Natural killer cell (primary cell): Measurements from ENCODE around the gene ZEB2. TPM values are rescaled to one million over a fixed set of nuclear protein-coding genes. Genes with fewer than 3 reads are reported as not detected.

ENCODE experiments used
- ATAC-seq, 3 donors: fragments of 150-1000 bp in 2 of 3; fragments of 200-7000 bp in 1 of 3; cut with Tn5 transposase; 1 replicate in 1 of 3; 2 replicates in 2 of 3; pipeline ENCODE4 v1.10.0; 2021; ENCODE audit warnings: mild to moderate bottlenecking in 2 of 3, moderate library complexity in 2 of 3
- DNase-seq, 2 donors: peaks; one replicate each; pipeline versions ENCODE4 v3.0.0 to v3.0.0-alpha.2; 2013 to 2021; ENCODE audit warnings: mixed read lengths in 1 of 2
- H3K27ac ChIP-seq: one replicate; pipeline ENCODE4 v1.5.1; 2013; ENCODE audit warnings: mild to moderate bottlenecking, low read length
- H3K27me3 ChIP-seq: one replicate; pipeline ENCODE4 v1.6.1; 2013; ENCODE audit warnings: low read length; ENCODE audit not compliant: control insufficient read depth, insufficient read depth
- H3K36me3 ChIP-seq: one replicate; pipeline ENCODE4 v1.6.1; 2013; ENCODE audit warnings: low read length; ENCODE audit not compliant: control insufficient read depth, insufficient read depth
- H3K4me1 ChIP-seq: one replicate; pipeline ENCODE4 v1.6.1; 2013; ENCODE audit warnings: low read length; ENCODE audit not compliant: control insufficient read depth, insufficient read depth
- H3K4me3 ChIP-seq: one replicate; pipeline ENCODE4 v1.5.1; 2013; ENCODE audit warnings: low read length
- H3K9me3 ChIP-seq: one replicate; pipeline ENCODE4 v1.6.1; 2013; ENCODE audit warnings: low read length; ENCODE audit not compliant: control insufficient read depth, insufficient read depth
- H3K27ac Mint-ChIP-seq, 2 donors: one replicate each; pipeline ENCODE4 v1.8.0; 2022; ENCODE audit warnings: mild to moderate bottlenecking in 2 of 2, mixed read lengths in 2 of 2, moderate library complexity in 1 of 2
- H3K27me3 Mint-ChIP-seq, 2 donors: one replicate each; pipeline ENCODE4 v1.8.0; 2022; ENCODE audit warnings: low read depth in 2 of 2, mixed read lengths in 2 of 2
- H3K36me3 Mint-ChIP-seq: one replicate; pipeline ENCODE4 v1.8.0; 2022; ENCODE audit warnings: mixed read lengths
- H3K4me1 Mint-ChIP-seq, 2 donors: one replicate each; pipeline ENCODE4 v1.8.0; 2022; ENCODE audit warnings: mixed read lengths in 2 of 2
- H3K4me3 Mint-ChIP-seq: one replicate; pipeline ENCODE4 v1.8.0; 2022; ENCODE audit warnings: mild to moderate bottlenecking, moderate library complexity, mixed read lengths
- H3K9me3 Mint-ChIP-seq, 2 donors: one replicate each; pipeline ENCODE4 v1.8.0; 2022; ENCODE audit warnings: mixed read lengths in 2 of 2
- CTCF ChIP-seq: fragments of 200-600 bp; IDR thresholded peaks from one replicate; pipeline ENCODE4 v1.8.0; 2022; ENCODE audit warnings: antibody characterized with exemption
- WGBS: methylation state at CpG from one replicate; pipeline ENCODE4 v1.1.7; 2013; ENCODE audit warnings: missing lambda C conversion rate; ENCODE audit not compliant: insufficient coverage; 5-methylcytosine and 5-hydroxymethylcytosine counted together
- intact Hi-C: fragments of 100-400 bp; cut with micrococcal nuclease; formaldehyde crosslinking; loops from one replicate; pipeline ENCODE4 v1.14.2; 2022
- total RNA-seq, 4 donors: library from RNA; stranded (reverse); fragments of 120-200 nt in 1 of 4; gene quantifications; one replicate each; pipeline versions ENCODE4 v1.2.3 to v1.2.4, GENCODE V29; 2013 to 2022

The ZEB2 gene
- total RNA-seq, 3 donors from 2014 or later (not counting 1 experiment from before 2014, with no cell fraction given), result 718 to 1,143 (median 944) TPM

- intact Hi-C loops, result loop anchor here (2.0 kb wide), 1 partner anchor 16 kb away; no protein-coding TSS in a partner anchor
- Mint-ChIP-seq H3K27ac (peak overlapping the region in 1 of 2 donors; percentile 86), H3K4me3 (peak overlapping the region; percentile 65), H3K27me3 (no peaks in the 10 kb centered on the region), H3K9me3 (no peaks in the 10 kb centered on the region), H3K36me3 (peaks cover 8% of the 10 kb centered on the region), H3K4me1 (peaks cover 90 to 92% of the 10 kb centered on the region in 2 donors)
- peak in 1 of 3 donors; percentile 6 for ATAC-seq
- H3K27me3 ChIP-seq, result no peaks in the 10 kb centered on the region
- H3K4me1 ChIP-seq, result peaks cover 25% of the 10 kb centered on the region
- no peak overlapping the region for H3K4me3 ChIP-seq
- peak overlapping the region; percentile 70 for H3K27ac ChIP-seq
- peaks cover 4% of the 10 kb centered on the region for H3K36me3 ChIP-seq
- WGBS, result 63% methylated on average over 10 of the region's 10 CpGs
- TF ChIP-seq CTCF, result no peak
- DNase-seq, result no peak
- H3K9me3 ChIP-seq, result no peaks in the 10 kb centered on the region
Measured at GRCh38 chr2:144448389-144449027, 71.4 kb downstream of the ZEB2 start.

- H3K9me3 ChIP-seq, result no peaks in the 10 kb centered on the region
Measured at GRCh38 chr2:144447535-144447934, 72.4 kb downstream of the ZEB2 start.

GRCh38 chr2:144446136-144446535 lies 73.8 kb downstream of the ZEB2 start:
- no peaks in the 10 kb centered on the region for H3K27me3 Mint-ChIP-seq
- DNase-seq, result no peak
- intact Hi-C loops, result no loop called here
- peaks cover 4% of the 10 kb centered on the region for H3K36me3 ChIP-seq
- no peak overlapping the region for H3K27ac ChIP-seq
- peak overlapping the region in 1 of 2 donors; percentile 44 for H3K27ac Mint-ChIP-seq
- whole genome bisulfite sequencing, result 74% methylated on average over 3 of the region's 3 CpGs
- TF ChIP-seq CTCF, result no peak
- H3K4me3 ChIP-seq, result no peak overlapping the region
- no peaks in the 10 kb centered on the region for H3K27me3 ChIP-seq
- H3K36me3 Mint-ChIP-seq, result peaks cover 8% of the 10 kb centered on the region
- H3K4me3 Mint-ChIP-seq, result peak overlapping the region; percentile 29
- H3K4me1 ChIP-seq, result peaks cover 12% of the 10 kb centered on the region
- no peaks in the 10 kb centered on the region for H3K9me3 Mint-ChIP-seq
- H3K9me3 ChIP-seq, result no peaks in the 10 kb centered on the region
- no peak for ATAC-seq
- H3K4me1 Mint-ChIP-seq, result peaks cover 78 to 81% of the 10 kb centered on the region in 2 donors

More at GRCh38 chr2:144447535-144447934, 72.4 kb downstream of the ZEB2 start:
- H3K4me1 Mint-ChIP-seq, result peaks cover 80 to 84% of the 10 kb centered on the region in 2 donors
- peak overlapping the region; percentile 22 for H3K4me3 Mint-ChIP-seq
- intact Hi-C loops, result no loop called here
- H3K36me3 ChIP-seq, result peaks cover 4% of the 10 kb centered on the region
- 83% methylated on average over 4 of the region's 4 CpGs for WGBS
- no peaks in the 10 kb centered on the region for H3K9me3 Mint-ChIP-seq
- no peak for TF ChIP-seq CTCF
- H3K27ac ChIP-seq, result peak overlapping the region; percentile 18
- H3K27me3 ChIP-seq, result no peaks in the 10 kb centered on the region
- H3K4me1 ChIP-seq, result peaks cover 16% of the 10 kb centered on the region
- no peaks in the 10 kb centered on the region for H3K27me3 Mint-ChIP-seq
- H3K36me3 Mint-ChIP-seq, result peaks cover 8% of the 10 kb centered on the region
- DNase-seq (no peak), ATAC-seq (no peak)
- peak overlapping the region in 1 of 2 donors; percentile 86 for H3K27ac Mint-ChIP-seq
- no peak overlapping the region for H3K4me3 ChIP-seq
